Raji (cell line): ENCODE data around the gene PPP4R2.

Experiments used
- POLR2A ChIP-seq: IDR thresholded peaks from 2 replicates; pipeline ENCODE4 v1.6.1; 2011; ENCODE audit warnings: low read depth, low read length, control low read depth; ENCODE audit not compliant: insufficient read depth

The PPP4R2 gene, protein sequence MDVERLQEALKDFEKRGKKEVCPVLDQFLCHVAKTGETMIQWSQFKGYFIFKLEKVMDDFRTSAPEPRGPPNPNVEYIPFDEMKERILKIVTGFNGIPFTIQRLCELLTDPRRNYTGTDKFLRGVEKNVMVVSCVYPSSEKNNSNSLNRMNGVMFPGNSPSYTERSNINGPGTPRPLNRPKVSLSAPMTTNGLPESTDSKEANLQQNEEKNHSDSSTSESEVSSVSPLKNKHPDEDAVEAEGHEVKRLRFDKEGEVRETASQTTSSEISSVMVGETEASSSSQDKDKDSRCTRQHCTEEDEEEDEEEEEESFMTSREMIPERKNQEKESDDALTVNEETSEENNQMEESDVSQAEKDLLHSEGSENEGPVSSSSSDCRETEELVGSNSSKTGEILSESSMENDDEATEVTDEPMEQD

GRCh38 chr3:72996473-72997333, at the start of gene PPP4R2:
TSS of gene PPP4R2 (plus strand) at chr3:72996811. CDS start at chr3:72997038, 227 bp downstream.
- peak; percentile 95 for TF ChIP-seq POLR2A

DNA sequence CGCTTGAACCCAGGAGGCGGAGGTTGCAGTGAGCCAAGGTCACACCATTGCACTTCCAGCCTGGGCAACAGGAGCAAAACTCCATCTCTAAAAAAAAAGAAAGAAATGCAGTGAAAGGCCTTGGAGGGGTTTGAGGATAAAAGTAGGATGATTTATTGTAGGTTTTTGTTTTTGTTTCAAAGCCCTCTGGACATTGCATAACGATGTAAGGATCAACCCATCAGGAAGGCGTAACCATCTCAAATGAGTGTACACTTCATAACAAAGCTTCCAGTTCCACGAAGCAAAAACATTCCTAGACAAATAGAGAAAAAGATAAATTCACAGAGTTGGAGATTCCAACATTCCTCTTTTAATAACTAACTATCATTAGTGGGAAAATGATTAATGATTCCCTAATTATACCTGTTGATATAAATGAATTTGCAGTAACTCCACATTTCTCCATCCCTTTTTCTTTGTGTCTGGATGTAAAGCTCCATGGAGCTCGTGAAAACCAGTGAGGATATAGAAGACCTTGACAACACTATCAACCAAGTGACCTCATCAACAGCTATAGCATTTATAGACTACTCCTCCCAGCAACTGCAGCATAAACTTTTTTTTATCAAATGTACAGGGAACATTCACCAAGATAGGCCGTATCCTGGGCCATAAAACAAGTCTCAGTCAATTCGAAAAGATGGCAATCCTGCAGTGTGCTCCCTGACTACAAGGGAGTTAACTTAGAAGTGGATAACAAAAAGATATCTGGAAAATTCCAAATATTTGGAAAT, 48.7 kb upstream of the PPP4R2 start:
- TF ChIP-seq POLR2A = no peak

GRCh38 chr3:72949016-72949415, 47.6 kb upstream of the PPP4R2 start:
- no peak for TF ChIP-seq POLR2A

GRCh38 chr3:72950372-72950771, 46.2 kb upstream of the PPP4R2 start:
- no peak for TF ChIP-seq POLR2A

- no peak for TF ChIP-seq POLR2A
Observed at GRCh38 chr3:72950801-72951200, 45.8 kb upstream of the PPP4R2 start.

- TF ChIP-seq POLR2A = no peak
Observed at GRCh38 chr3:72951259-72951722, 45.3 kb upstream of the PPP4R2 start.

DNA sequence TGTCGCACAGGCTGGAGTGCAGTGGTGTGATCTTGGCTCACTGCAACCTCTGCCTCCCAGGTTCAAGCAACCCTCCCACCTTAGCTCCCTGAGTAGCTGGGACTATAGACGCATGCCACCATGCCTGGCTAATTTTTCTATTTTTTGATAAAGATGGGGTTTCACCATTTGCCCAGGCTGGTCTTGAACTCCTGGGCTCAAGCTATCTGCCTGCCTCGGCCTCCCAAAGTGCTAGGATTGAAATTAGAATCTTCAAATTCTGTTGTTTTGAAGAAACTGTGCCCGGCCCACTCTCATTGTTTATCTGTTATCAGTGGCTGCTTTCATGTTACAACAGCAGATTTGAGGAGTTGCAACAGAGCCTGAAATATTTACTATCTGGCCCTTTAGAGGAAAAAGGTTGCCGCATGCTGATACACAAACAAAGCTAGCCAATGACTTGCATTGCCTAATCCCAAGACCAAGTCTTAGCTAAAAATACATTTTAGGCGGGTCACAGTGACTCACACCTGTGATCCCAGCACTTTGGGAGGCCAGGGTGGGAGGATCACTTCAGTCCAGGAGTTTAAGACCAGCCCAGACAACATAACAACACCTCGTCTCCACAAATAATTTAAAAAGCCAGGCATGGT, 43.2 kb upstream of the PPP4R2 start:
- no peak for TF ChIP-seq POLR2A

GRCh38 chr3:72957297-72957696, 39.3 kb upstream of the PPP4R2 start:
- no peak for TF ChIP-seq POLR2A

GRCh38 chr3:72959336-72959735, 37.3 kb upstream of the PPP4R2 start:
- TF ChIP-seq POLR2A = no peak

DNA sequence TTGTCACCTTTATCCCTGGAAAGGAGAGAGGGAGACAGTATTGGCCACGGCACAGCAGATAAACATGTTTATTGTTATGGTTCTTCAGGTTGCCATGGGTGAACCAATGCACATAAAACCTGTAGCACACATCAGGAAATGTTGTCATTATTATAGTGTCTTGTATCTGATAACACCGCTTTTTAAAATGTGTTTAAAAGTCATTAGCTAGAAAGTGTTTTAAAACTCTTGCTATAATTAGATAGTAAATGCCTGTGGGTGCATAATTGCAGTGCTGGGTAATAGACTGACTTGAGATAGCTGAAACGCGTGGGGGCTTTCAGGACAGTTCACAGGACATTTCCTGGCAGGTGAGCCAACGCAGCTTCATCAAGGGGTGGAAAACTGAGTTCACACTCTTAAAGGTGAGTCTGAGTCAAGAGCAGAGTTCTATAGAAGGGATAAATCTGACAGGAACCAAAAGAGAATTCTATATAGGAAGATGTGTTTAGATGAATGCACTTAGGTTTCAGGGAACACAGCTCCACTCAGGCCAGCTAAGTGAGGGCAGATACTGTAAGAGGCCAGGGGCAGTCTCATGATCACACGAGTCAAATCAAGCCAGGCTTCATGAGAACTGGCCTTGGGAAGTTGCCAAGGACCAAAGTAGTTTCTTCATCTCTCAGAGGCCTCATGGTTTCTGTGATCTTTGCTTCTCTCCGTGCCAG, 35.6 kb upstream of the PPP4R2 start:
- TF ChIP-seq POLR2A = no peak

GRCh38 chr3:72961752-72962151, 34.9 kb upstream of the PPP4R2 start:
- no peak for TF ChIP-seq POLR2A

GRCh38 chr3:72962317-72962716, 34.3 kb upstream of the PPP4R2 start:
- TF ChIP-seq POLR2A = no peak

- TF ChIP-seq POLR2A = no peak
Observed at GRCh38 chr3:72964633-72965032, 32.0 kb upstream of the PPP4R2 start.

GRCh38 chr3:72968266-72968664, 28.3 kb upstream of the PPP4R2 start:
- TF ChIP-seq POLR2A = no peak
